ENCODE data around the gene RIPPLY2. TPM values are rescaled to one million over a fixed set of nuclear protein-coding genes. Genes with fewer than 3 reads are reported as not detected.
"Not testable (repeated sequence)": the region's sequence is repeated elsewhere in the genome, so short reads cannot be mapped to it uniquely, and the experiment has no call there.

The RIPPLY2 gene
- total RNA-seq, 1 donor from 2014 or later: not detected

DNA sequence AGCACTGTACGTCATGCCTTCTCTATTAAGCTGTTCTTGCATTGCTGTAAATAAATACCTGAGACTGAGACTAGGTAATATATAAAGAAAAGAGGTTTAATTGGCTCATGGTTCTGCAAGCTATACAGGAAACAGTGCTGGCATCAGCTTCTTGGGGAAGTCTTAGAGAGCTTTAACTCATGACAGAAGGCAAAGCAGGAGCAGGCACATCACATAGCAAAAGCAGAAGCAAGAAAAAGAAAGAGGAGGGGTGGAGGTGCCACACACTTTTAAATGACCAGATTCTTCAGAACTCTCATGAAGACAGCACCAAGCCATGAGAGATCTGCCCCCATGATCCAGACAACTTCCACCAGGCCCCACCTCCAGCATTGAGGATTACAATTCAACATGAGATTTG lies 36.5 kb downstream of the RIPPLY2 start:
- no peak for ATAC-seq (ENCODE audit: poor library complexity)
- no peak for DNase-seq
- intact Hi-C loops (cut with DNase I): no loop called here

- ATAC-seq (ENCODE audit: poor library complexity): peak; percentile 80
- intact Hi-C loops (cut with DNase I): no loop called here
- no peak for DNase-seq
Observed at GRCh38 chr6:83890520-83890919, 37.4 kb downstream of the RIPPLY2 start.

- ATAC-seq (ENCODE audit: poor library complexity) (no peak), DNase-seq (no peak)
- intact Hi-C loops (cut with DNase I): no loop called here
Observed at GRCh38 chr6:83891586-83891985, 38.4 kb downstream of the RIPPLY2 start.

DNA sequence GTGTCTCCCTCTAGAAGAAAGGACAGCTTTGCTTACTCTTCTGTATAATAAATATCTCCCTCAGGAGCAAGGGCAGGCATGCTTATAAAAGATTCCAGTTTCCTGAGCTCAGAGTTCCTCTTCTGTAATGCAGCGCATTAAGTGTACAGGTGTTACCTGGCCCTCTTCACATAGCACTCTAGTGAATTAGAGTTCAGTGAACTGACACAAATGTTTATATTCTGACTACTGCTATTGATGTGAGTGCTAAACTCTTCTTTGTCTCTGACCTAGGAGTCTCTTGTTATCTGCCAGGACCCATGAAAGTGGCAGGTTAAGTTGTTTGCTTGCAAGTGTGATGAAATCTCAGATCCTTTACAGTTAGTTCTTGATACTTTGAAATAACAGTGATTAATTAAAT lies 39.9 kb downstream of the RIPPLY2 start:
- DNase-seq: no peak
- ATAC-seq (ENCODE audit: poor library complexity): no peak
- intact Hi-C loops (cut with DNase I): no loop called here

- intact Hi-C loops (cut with DNase I); DNase-seq: not testable (repeated sequence)
Observed at GRCh38 chr6:83897094-83897493, 43.9 kb downstream of the RIPPLY2 start.

DNA sequence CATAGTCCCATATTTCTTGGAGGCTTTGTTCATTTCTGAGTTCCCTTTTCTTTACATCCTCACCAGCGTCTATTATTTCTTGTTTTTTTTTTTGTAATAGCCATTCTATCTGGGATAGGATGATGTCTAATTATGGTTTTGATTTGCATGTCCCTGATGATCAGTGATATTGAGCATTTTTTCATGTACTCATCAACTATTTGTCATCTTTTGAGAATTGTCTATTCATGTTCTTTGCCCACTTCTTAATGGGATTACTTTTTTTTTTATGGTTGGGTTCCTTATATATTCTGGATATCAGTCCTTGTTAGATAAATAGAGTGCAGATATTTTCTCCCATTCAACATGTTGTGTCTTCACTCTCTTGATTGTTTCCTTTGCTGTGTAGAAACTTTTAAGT lies 48.5 kb downstream of the RIPPLY2 start:
- ATAC-seq (ENCODE audit: poor library complexity) (no peak), DNase-seq (no peak)
- intact Hi-C loops (cut with DNase I): no loop called here

More at GRCh38 chr6:83897094-83897493, 43.9 kb downstream of the RIPPLY2 start:
- ATAC-seq (ENCODE audit: poor library complexity): not testable (repeated sequence)

- no peak for ATAC-seq (ENCODE audit: poor library complexity)
- no peak for DNase-seq
- intact Hi-C loops (cut with DNase I): no loop called here
Observed at GRCh38 chr6:83904395-83904794, 51.2 kb downstream of the RIPPLY2 start.

GRCh38 chr6:83905648-83906047 lies 52.5 kb downstream of the RIPPLY2 start:
- DNase-seq (no peak), ATAC-seq (ENCODE audit: poor library complexity) (no peak)
- intact Hi-C loops (cut with DNase I): no loop called here

Other genes starting within 250 kb of the RIPPLY2 start
- 2.3 TPM for gene SNAP91, start 144.3 kb upstream of the RIPPLY2 start, total RNA-seq
- gene CYB5R4, start 6.3 kb downstream of the RIPPLY2 start, total RNA-seq: 13.2 TPM
- gene MRAP2, start 180.4 kb downstream of the RIPPLY2 start, total RNA-seq: 0.13 TPM

Data from Right ventricle myocardium superior (tissue), 1 donor.